A549 (cell line): ENCODE measurements around the gene OR10AD1. TPM values are rescaled to one million over a fixed set of nuclear protein-coding genes. Genes with fewer than 3 reads are reported as not detected.

Experiments used
- ATAC-seq, 2 experiments: fragments of 200-7000 bp in 1 of 2; fragments of >200 bp in 1 of 2; cut with Nextera tagmentation in 1 of 2; cut with Tn5 transposase in 1 of 2; 3 replicates each; pipeline versions ENCODE4 v1.8.0 to v1.9.1; 2018 to 2020; ENCODE audit warnings: mild to moderate bottlenecking in 1 of 2, moderate library complexity in 1 of 2
- CTCF ChIA-PET: fragments of 300-600 bp; sonication (Branson Sonifier 250); formaldehyde crosslinking; extraction: SDS; loops from one replicate; lab custom pipeline; 2021; ENCODE audit warnings: antibody characterized with exemption, inconsistent platforms; lab: Yijun Ruan, JAX
- POLR2A ChIA-PET: fragments of 350-600 bp; formaldehyde crosslinking; extraction: SDS; loops from one replicate; lab custom pipeline; 2021; ENCODE audit warnings: antibody characterized with exemption, inconsistent platforms; lab: Yijun Ruan, JAX
- DNase-seq, 2 experiments: peaks; one replicate each; pipeline versions ENCODE4 v3.0.0 to v3.0.0-alpha.2; 2011 to 2016; ENCODE audit warnings: low read depth in 1 of 2, low spot score in 1 of 2
- FAIRE-seq: peaks from 2 replicates; lab custom pipeline; 2011; peaks lifted over from hg19 to GRCh38; lab: Jason Lieb, UNC
- H3K27ac ChIP-seq, 2 experiments: fragments of >200 bp; sonication (Bioruptor Twin); formaldehyde crosslinking; 3 replicates each; pipeline ENCODE4 v1.5.1; 2016 to 2017
- H3K4me1 ChIP-seq: fragments of >200 bp; sonication (Bioruptor Twin); formaldehyde crosslinking; 3 replicates; pipeline ENCODE4 v1.6.1; 2016
- H3K4me2 ChIP-seq: fragments of >200 bp; sonication (Bioruptor Twin); formaldehyde crosslinking; 3 replicates; pipeline ENCODE4 v1.6.1; 2016
- H3K4me3 ChIP-seq: fragments of >200 bp; sonication (Bioruptor Twin); formaldehyde crosslinking; 3 replicates; pipeline ENCODE4 v1.5.1; 2016
- H3K9me3 ChIP-seq: fragments of >200 bp; sonication (Bioruptor Twin); formaldehyde crosslinking; 3 replicates; pipeline ENCODE4 v1.6.1; 2016
- BCL3 ChIP-seq: fragments of >200 bp; sonication (Bioruptor Twin); formaldehyde crosslinking; IDR thresholded peaks from 3 replicates; pipeline ENCODE4 v1.6.1; 2016
- CEBPB ChIP-seq, 2 experiments: fragments of >200 bp in 1 of 2; sonication (Bioruptor Twin) in 1 of 2; formaldehyde crosslinking in 1 of 2; IDR thresholded peaks; 2 replicates each; pipeline ENCODE4 v1.6.1; 2012 to 2016
- CHD2 ChIP-seq: fragments of 150-350 bp; IDR thresholded peaks from 2 replicates; pipeline ENCODE4 v1.6.1; 2014; ENCODE audit warnings: low read length; ENCODE audit not compliant: partially characterized antibody
- EHMT2 ChIP-seq: fragments of 200-600 bp; sonication (generic); IDR thresholded peaks from 2 replicates; pipeline ENCODE4 v1.6.1; 2016; ENCODE audit warnings: antibody characterized with exemption, low read depth, mild to moderate bottlenecking, moderate library complexity
- EP300 ChIP-seq, 2 experiments: fragments of >200 bp; sonication (Bioruptor Twin); formaldehyde crosslinking; IDR thresholded peaks; 2 replicates in 1 of 2; 3 replicates in 1 of 2; pipeline ENCODE4 v1.6.1; 2016 to 2017
- FOSL2 ChIP-seq, 2 experiments: fragments of 450-650 bp in 1 of 2; fragments of >200 bp in 1 of 2; sonication (Bioruptor Twin) in 1 of 2; formaldehyde crosslinking; IDR thresholded peaks; 2 replicates each; pipeline versions ENCODE4 v1.5.0 to v1.6.1; 2016 to 2020; ENCODE audit warnings: mild to moderate bottlenecking in 1 of 2, moderate library complexity in 1 of 2
- FOXS1 ChIP-seq: fragments of 250-450 bp; sonication (Bioruptor Pico); IDR thresholded peaks from 2 replicates; pipeline ENCODE4 v1.5.0; 2020; ENCODE audit warnings: mild to moderate bottlenecking, moderate library complexity
- HES2 ChIP-seq: fragments of >200 bp; sonication (Bioruptor Twin); formaldehyde crosslinking; IDR thresholded peaks from 2 replicates; pipeline ENCODE4 v1.6.1; 2016
- HOXB13 ChIP-seq: fragments of 250-450 bp; sonication (Bioruptor Pico); IDR thresholded peaks from 2 replicates; pipeline ENCODE4 v1.5.0; 2020; ENCODE audit warnings: low read depth, mild to moderate bottlenecking, moderate library complexity
- HOXB5 ChIP-seq: fragments of 250-450 bp; sonication (Bioruptor Pico); IDR thresholded peaks from 2 replicates; pipeline ENCODE4 v1.5.0; 2020; ENCODE audit warnings: mild to moderate bottlenecking, moderate library complexity
- JUN ChIP-seq, 2 experiments: fragments of >200 bp; sonication (Bioruptor Twin); formaldehyde crosslinking; IDR thresholded peaks; 2 replicates in 1 of 2; 3 replicates in 1 of 2; pipeline ENCODE4 v1.6.1; 2016 to 2017
- KDM1A ChIP-seq: fragments of 200-600 bp; sonication (generic); IDR thresholded peaks from 2 replicates; pipeline ENCODE4 v1.6.1; 2016; ENCODE audit warnings: low read depth, mild to moderate bottlenecking
- MAFK ChIP-seq: fragments of 450-650 bp; IDR thresholded peaks from 2 replicates; pipeline ENCODE4 v1.6.1; 2014; ENCODE audit not compliant: partially characterized antibody
- MYC ChIP-seq: IDR thresholded peaks from 2 replicates; pipeline ENCODE4 v1.6.1; 2012; ENCODE audit warnings: mild to moderate bottlenecking, inconsistent platforms, low read length, improper control_type of control experiment, borderline replicate concordance
- NPAS2 ChIP-seq: fragments of 250-450 bp; sonication (Bioruptor Pico); IDR thresholded peaks from 2 replicates; pipeline ENCODE4 v1.8.0; 2022; ENCODE audit warnings: mild to moderate bottlenecking, moderate library complexity, borderline replicate concordance
- PHF8 ChIP-seq: fragments of 200-600 bp; sonication (generic); IDR thresholded peaks from 2 replicates; pipeline ENCODE4 v1.6.1; 2016; ENCODE audit warnings: low read depth, mild to moderate bottlenecking, antibody characterized with exemption, moderate library complexity, borderline replicate concordance
- POLR2A ChIP-seq: IDR thresholded peaks from 2 replicates; pipeline ENCODE4 v1.6.1; 2012; ENCODE audit warnings: mild to moderate bottlenecking, low read length
- POLR2AphosphoS2 ChIP-seq: conservative IDR thresholded peaks from 2 replicates; pipeline ENCODE4 v1.6.1; 2012; ENCODE audit warnings: low read length, improper control_type of control experiment, inconsistent platforms
- REST ChIP-seq: fragments of 200-600 bp; sonication (generic); IDR thresholded peaks from 2 replicates; pipeline ENCODE4 v1.6.1; 2016; ENCODE audit warnings: antibody characterized with exemption, mild to moderate bottlenecking, moderate library complexity
- TP53 ChIP-seq: fragments of 250-450 bp; sonication (Bioruptor Pico); IDR thresholded peaks from 2 replicates; pipeline ENCODE4 v1.5.0; 2021; ENCODE audit warnings: mild to moderate bottlenecking, moderate library complexity
- ZFP36 ChIP-seq: fragments of 450-650 bp; IDR thresholded peaks from 2 replicates; pipeline ENCODE4 v1.6.1; 2014; ENCODE audit warnings: borderline replicate concordance; ENCODE audit not compliant: partially characterized antibody
- WGBS: methylation state at CpG from one replicate; pipeline ENCODE4 v1.1.6; 2017; ENCODE audit errors: missing lambda C conversion rate; 5-methylcytosine and 5-hydroxymethylcytosine counted together
- polyA plus RNA-seq, 4 experiments: library from polyadenylated mRNA; depleted of rRNA in 3 of 4; stranded (reverse); fragments of >200 nt; fragmentation: RNase III in 1 of 4; extraction: RNeasy Plus Mini Kit Qiagen cat#74134 plus additional on column Dnase treatment in 1 of 4; gene quantifications; 2 replicates in 3 of 4; 3 replicates in 1 of 4; pipeline ENCODE4 v1.2.3, GENCODE V29; 2011 to 2017

The OR10AD1 gene
- polyA plus RNA-seq, 2 of the 4 experiments (the other 2 are of a cell fraction), result not detected

- no peak overlapping the region for H3K27ac ChIP-seq
- H3K4me2 ChIP-seq, result no peak overlapping the region
- H3K4me3 ChIP-seq, result no peak overlapping the region
- no peak for ATAC-seq
- no peak for FAIRE-seq
- peaks cover 28% of the 10 kb centered on the region for H3K4me1 ChIP-seq
- TF ChIP-seq BCL3 (no peak), ZFP36 (no peak), HOXB13 (no peak), KDM1A (no peak), POLR2A (no peak), TP53 (CRISPR knock-in tag) (no peak), POLR2AphosphoS2 (no peak), EHMT2 (no peak)
- DNase-seq, result no peak
- CTCF ChIA-PET, result interaction anchor here (1.3 to 4.9 kb wide), 3 partner anchors 8 to 252 kb away, joined by 4 to 34 read pairs (median 4); no protein-coding TSS in a partner anchor
- H3K9me3 ChIP-seq, result peaks cover 15% of the 10 kb centered on the region
- POLR2A ChIA-PET, result no interaction called here
- WGBS, result 95% methylated on average over 3 of the region's 3 CpGs
Measured at GRCh38 chr12:48201516-48201915, 1.6 kb downstream of the OR10AD1 start.

- Histone ChIP-seq H3K27ac (no peak overlapping the region), H3K4me3 (no peak overlapping the region), H3K9me3 (peaks cover 15% of the 10 kb centered on the region), H3K4me1 (peaks cover 30% of the 10 kb centered on the region), H3K4me2 (no peak overlapping the region)
- no peak for FAIRE-seq
- 80% methylated on average over 3 of the region's 3 CpGs for WGBS
- DNase-seq, result no peak
- TF ChIP-seq FOXS1 (CRISPR knock-in tag), result no peak
- no peak for ATAC-seq
- ChIA-PET POLR2A (no interaction called here), CTCF (interaction anchor here (1.7 to 4.9 kb wide), 2 partner anchors 12 to 252 kb away, joined by 4 to 34 read pairs; no protein-coding TSS in a partner anchor)
Measured at GRCh38 chr12:48201091-48201490, 2.0 kb downstream of the OR10AD1 start.

DNA sequence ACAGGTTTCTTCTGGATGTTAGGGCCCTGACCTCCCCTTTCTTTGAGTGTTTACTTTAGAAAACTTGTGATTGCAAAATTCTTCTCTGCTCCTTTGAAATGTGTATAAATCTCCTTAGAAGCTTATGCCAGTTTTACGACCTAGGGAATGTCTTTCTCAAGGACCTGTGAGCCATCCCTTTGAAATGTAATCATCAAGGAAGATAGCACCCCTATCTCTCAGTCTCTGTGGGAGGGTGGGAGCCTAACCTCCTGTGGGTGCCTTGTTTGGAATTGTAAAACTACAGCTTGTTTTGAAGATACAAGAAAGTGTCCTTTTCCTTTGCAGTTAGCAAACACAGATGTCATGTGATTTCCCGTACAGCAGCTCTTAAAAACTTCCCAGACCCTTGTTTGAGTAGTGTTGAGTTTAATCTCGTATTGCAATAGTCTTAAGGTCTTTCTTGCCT, 3.3 kb downstream of the OR10AD1 start:
- no peak for ATAC-seq
- Histone ChIP-seq H3K4me1 (peaks cover 41% of the 10 kb centered on the region), H3K4me2 (peak overlapping the region; percentile 87), H3K9me3 (peaks cover 4% of the 10 kb centered on the region; the same call in 2 of the 3 replicates), H3K27ac (peak overlapping the region in 1 of 2 experiments; percentile 93; a peak in 4 of 6 replicates), H3K4me3 (no peak overlapping the region)
- DNase-seq, result peak in 1 of 2 experiments; percentile 72
- TF ChIP-seq JUN (IDR thresholded peaks at IDR 0.05), result 0 out of 5 replicates have a peak, but pooled peaks of 1 of the 2 experiments have one; percentile 25
- no peak for TF ChIP-seq PHF8
- no peak for TF ChIP-seq CHD2
- peak; percentile 59 to 66 for TF ChIP-seq CEBPB (IDR thresholded peaks at IDR 0.05)
- TF ChIP-seq EP300 (IDR thresholded peaks at IDR 0.05), result 0 out of 5 replicates have a peak, but pooled peaks of 1 of the 2 experiments have one; percentile 10
- no peak for TF ChIP-seq FOSL2 (IDR thresholded peaks at IDR 0.05)
- 0 out of 2 replicates have a peak, but pooled peaks have one; percentile 28 for TF ChIP-seq FOSL2 (CRISPR knock-in tag; IDR thresholded peaks at IDR 0.05)
- CTCF ChIA-PET, result interaction anchor here (0.8 to 5.8 kb wide), 7 partner anchors 10 to 418 kb away, joined by 3 to 63 read pairs (median 4); partner anchors contain the start of gene CCDC184
- FAIRE-seq, result no peak
- 45% methylated on average over 3 of the region's 3 CpGs for WGBS
- POLR2A ChIA-PET, result no interaction called here

DNA sequence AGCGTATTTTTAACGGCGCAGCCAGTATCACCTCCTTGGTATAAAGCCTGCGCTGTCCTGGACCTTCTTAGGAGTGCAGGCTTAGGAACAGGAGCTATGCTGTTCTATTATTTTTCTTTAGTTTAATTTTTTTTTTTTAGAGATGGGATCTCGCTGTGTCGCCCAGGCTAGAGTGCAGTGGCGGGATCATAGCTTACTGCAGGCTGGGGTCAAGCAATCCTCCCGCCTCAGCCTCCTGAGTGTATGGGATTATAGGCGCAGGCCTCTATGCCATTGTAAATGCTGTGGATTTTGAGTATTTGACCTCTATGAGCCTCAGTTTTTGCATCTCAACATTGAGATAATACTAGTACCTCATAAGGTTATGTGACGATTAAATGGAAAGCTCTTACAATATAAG, 4.1 kb downstream of the OR10AD1 start:
- no peak for ATAC-seq
- peak overlapping the region; percentile 66 for H3K4me3 ChIP-seq
- H3K4me1 ChIP-seq, result peaks cover 43% of the 10 kb centered on the region
- WGBS, result 87% methylated on average over 10 of the region's 10 CpGs
- H3K4me2 ChIP-seq, result peak overlapping the region; percentile 87
- DNase-seq, result no peak
- ChIA-PET POLR2A (interaction anchor here (0.8 to 2.6 kb wide), 4 partner anchors 16 to 593 kb away, joined by 3 to 10 read pairs (median 4); partner anchors contain the start of genes ASB8 and TMEM106C), CTCF (interaction anchor here (0.8 to 5.8 kb wide), 6 partner anchors 10 to 419 kb away, joined by 3 to 63 read pairs (median 9); partner anchors contain the start of gene CCDC184)
- no peak for FAIRE-seq
- TF ChIP-seq HOXB5 (CRISPR knock-in tag), result no peak
- TF ChIP-seq POLR2AphosphoS2, result no peak
- no peak for TF ChIP-seq MAFK
- no peak for TF ChIP-seq MYC
- no peak for TF ChIP-seq CEBPB (IDR thresholded peaks at IDR 0.05)
- TF ChIP-seq NPAS2 (CRISPR knock-in tag), result no peak
- no peak for TF ChIP-seq JUN (IDR thresholded peaks at IDR 0.05)
- TF ChIP-seq REST, result no peak
- no peak for TF ChIP-seq ZFP36
- TF ChIP-seq TP53 (CRISPR knock-in tag), result no peak
- TF ChIP-seq FOXS1 (CRISPR knock-in tag), result no peak
- no peak for TF ChIP-seq HES2
- no peak for TF ChIP-seq EHMT2
- TF ChIP-seq, all 56 proteins: peak for 0
- Histone ChIP-seq H3K27ac (peak overlapping the region; percentile 86 to 93), H3K9me3 (peaks cover 4% of the 10 kb centered on the region; the same call in 2 of the 3 replicates)
